HepG2 (cell line): ENCODE data around the gene COX18. TPM values are rescaled to one million over a fixed set of nuclear protein-coding genes. Genes with fewer than 3 reads are reported as not detected.

ENCODE experiments used
- ATAC-seq: fragments of 200-7000 bp; cut with Tn5 transposase; 3 replicates; pipeline ENCODE4 v1.9.1; 2020; ENCODE audit warnings: mild to moderate bottlenecking, moderate library complexity
- BruUV-seq: library from RNA; stranded (reverse); fragments of 400-500 nt; replicated peaks from 2 replicates; lab custom pipeline; 2021; lab: Mats Ljungman, UMichigan
- CTCF ChIA-PET: fragments of 300-600 bp; formaldehyde crosslinking; extraction: SDS; loops from one replicate; lab custom pipeline; 2021; ENCODE audit warnings: low total read pairs, inconsistent platforms, low intra/inter-chr PET ratio; lab: Yijun Ruan, JAX
- POLR2A ChIA-PET: fragments of 350-600 bp; sonication (Branson Sonifier 250); formaldehyde crosslinking; loops from one replicate; lab custom pipeline; 2020; ENCODE audit warnings: antibody characterized with exemption, inconsistent platforms; lab: Yijun Ruan, JAX
- DNase-seq: peaks from one replicate; pipeline ENCODE4 v3.0.0-alpha.2; 2015; ENCODE audit warnings: low spot score
- FAIRE-seq: peaks from 3 replicates; lab custom pipeline; 2011; peaks lifted over from hg19 to GRCh38; lab: Jason Lieb, UNC
- H2AFZ ChIP-seq: one replicate; pipeline ENCODE4 v1.6.1; 2011; ENCODE audit warnings: low read length, inconsistent platforms
- H3K27ac ChIP-seq: fragments of 300-600 bp; 3 replicates; pipeline ENCODE4 v1.8.0; 2011; ENCODE audit warnings: mixed run types, mild to moderate bottlenecking, mixed read lengths, low read length, inconsistent platforms; ENCODE audit not compliant: insufficient read depth; ENCODE audit errors: extremely low read length
- H3K27me3 ChIP-seq, 2 experiments: fragments of 200-600 bp in 1 of 2; 2 replicates in 1 of 2; 3 replicates in 1 of 2; pipeline versions ENCODE4 v1.6.0 to v1.8.0; 2011; ENCODE audit warnings: low read length in 2 of 2, mild to moderate bottlenecking in 2 of 2, moderate library complexity in 2 of 2, inconsistent platforms in 1 of 2; ENCODE audit not compliant: insufficient read depth in 2 of 2, control insufficient read depth in 1 of 2
- H3K36me3 ChIP-seq, 2 experiments: fragments of 200-600 bp in 1 of 2; replicated peaks in 1 of 2; 2 replicates in 1 of 2; 3 replicates in 1 of 2; pipeline versions ENCODE4 v1.5.1 to v1.8.0; 2011; ENCODE audit warnings: low read length in 2 of 2, inconsistent platforms in 1 of 2; ENCODE audit not compliant: insufficient read depth in 2 of 2, control insufficient read depth in 1 of 2
- H3K4me1 ChIP-seq: 2 replicates; pipeline ENCODE4 v1.5.1; 2012; ENCODE audit warnings: low read length, inconsistent platforms; ENCODE audit not compliant: insufficient read depth
- H3K4me2 ChIP-seq: 2 replicates; pipeline ENCODE4 v1.6.0; 2011; ENCODE audit warnings: low read depth, low read length, inconsistent platforms
- H3K4me3 ChIP-seq, 3 experiments: fragments of 200-600 bp in 1 of 3; sonication (generic), shearing (Covaris generic) in 1 of 3; replicated peaks in 1 of 3; 2 replicates each; pipeline ENCODE4 v1.5.1; 2011 to 2016; ENCODE audit warnings: low read length in 3 of 3, inconsistent platforms in 2 of 3, low read depth in 2 of 3, mild to moderate bottlenecking in 2 of 3, control low read depth in 1 of 3, mixed read lengths in 1 of 3; ENCODE audit not compliant: insufficient read depth in 1 of 3
- H3K79me2 ChIP-seq: one replicate; pipeline ENCODE4 v1.6.1; 2011; ENCODE audit warnings: low read length, inconsistent platforms; ENCODE audit not compliant: insufficient read depth
- H3K9ac ChIP-seq: 2 replicates; pipeline ENCODE4 v1.6.0; 2011; ENCODE audit warnings: mild to moderate bottlenecking, low read depth, low read length, inconsistent platforms; ENCODE audit not compliant: insufficient read depth
- H3K9me3 ChIP-seq: 2 replicates; pipeline ENCODE4 v1.5.1; 2012; ENCODE audit warnings: mild to moderate bottlenecking, low read length
- H4K20me1 ChIP-seq: 2 replicates; pipeline ENCODE4 v1.6.0; 2011; ENCODE audit warnings: inconsistent platforms, mild to moderate bottlenecking, low read length, moderate library complexity; ENCODE audit not compliant: insufficient read depth
- GLI4 ChIP-seq: sonication (generic); formaldehyde crosslinking; IDR thresholded peaks from 2 replicates; pipeline ENCODE4 v1.5.1; 2020; ENCODE audit warnings: missing genetic modification reagents, mild to moderate bottlenecking, moderate library complexity, borderline replicate concordance
- SMC3 ChIP-seq: IDR thresholded peaks from 2 replicates; pipeline ENCODE4 v1.6.1; 2011; ENCODE audit warnings: low read length, improper control_type of control experiment
- STAG1 ChIP-seq: sonication (generic); formaldehyde crosslinking; IDR thresholded peaks from 2 replicates; pipeline ENCODE4 v1.4.0; 2020; ENCODE audit warnings: missing genetic modification reagents
- ZNF17 ChIP-seq: sonication (generic); formaldehyde crosslinking; IDR thresholded peaks from 2 replicates; pipeline ENCODE4 v1.5.0; 2020; ENCODE audit warnings: mild to moderate bottlenecking, missing genetic modification reagents
- ZNF382 ChIP-seq: sonication (generic); formaldehyde crosslinking; IDR thresholded peaks from 2 replicates; pipeline ENCODE4 v1.5.0; 2020; ENCODE audit warnings: missing genetic modification reagents, mild to moderate bottlenecking, borderline replicate concordance
- ZNF430 ChIP-seq: sonication (generic); formaldehyde crosslinking; IDR thresholded peaks from 2 replicates; pipeline ENCODE4 v1.9.0; 2021; ENCODE audit warnings: mild to moderate bottlenecking, missing genetic modification reagents
- ZNF547 ChIP-seq: sonication (generic); formaldehyde crosslinking; IDR thresholded peaks from 2 replicates; pipeline ENCODE4 v1.5.1; 2020; ENCODE audit warnings: mild to moderate bottlenecking, missing genetic modification reagents
- ZSCAN31 ChIP-seq: sonication (generic); formaldehyde crosslinking; IDR thresholded peaks from 2 replicates; pipeline ENCODE4 v1.5.0; 2020; ENCODE audit warnings: low read depth, mild to moderate bottlenecking, missing genetic modification reagents
- WGBS: methylation state at CpG from one replicate; pipeline ENCODE4 v1.1.6; 2017; ENCODE audit warnings: low lambda C conversion rate; 5-methylcytosine and 5-hydroxymethylcytosine counted together
- in situ Hi-C: cut with HindIII; loops from 2 replicates; pipeline ENCODE4 v1.10.0; 2017; ENCODE audit warnings: low pct_unique_long_range_greater_than_20kb; ENCODE audit not compliant: extremely low pct_ligation_motif_present
- intact Hi-C: fragments of 100-400 bp; cut with micrococcal nuclease; formaldehyde crosslinking; loops from one replicate; pipeline ENCODE4 v1.10.0; 2022; ENCODE audit not compliant: unreplicated experiment
- polyA plus RNA-seq, 8 experiments: library from polyadenylated mRNA; depleted of rRNA in 3 of 8; stranded (reverse) in 7 of 8; unstranded in 1 of 8; fragments of >200 nt; fragmentation: Illumina TruSeq in 4 of 8; extraction: Trizol in 4 of 8; gene quantifications; 2 replicates each; pipeline versions ENCODE4 v1.2.1 to v1.2.3, GENCODE V29; 2011 to 2016; ENCODE audit warnings: low read depth in 4 of 8, missing spikeins in 1 of 8, mixed read lengths in 1 of 8; ENCODE audit not compliant: insufficient read depth in 1 of 8
- total RNA-seq, 5 experiments: library from RNA; depleted of rRNA; stranded (reverse); fragments of >200 nt; fragmentation: Illumina TruSeq; extraction: Trizol; gene quantifications; 2 replicates each; pipeline ENCODE4 v1.2.3, GENCODE V29; 2016; ENCODE audit warnings: low read depth in 1 of 5
- TF ChIP-seq, protein P1 (sequence below): sonication (generic); formaldehyde crosslinking; IDR thresholded peaks from 2 replicates; pipeline ENCODE4 v1.5.0; 2020; ENCODE audit warnings: mild to moderate bottlenecking, missing genetic modification reagents, moderate library complexity

COX18 gene
- total and polyA plus RNA-seq, 2 of the 13 experiments (the other 11 are each of a cell fraction or from before 2014, with no cell fraction given), result 8.7 to 21.3 TPM

DNA sequence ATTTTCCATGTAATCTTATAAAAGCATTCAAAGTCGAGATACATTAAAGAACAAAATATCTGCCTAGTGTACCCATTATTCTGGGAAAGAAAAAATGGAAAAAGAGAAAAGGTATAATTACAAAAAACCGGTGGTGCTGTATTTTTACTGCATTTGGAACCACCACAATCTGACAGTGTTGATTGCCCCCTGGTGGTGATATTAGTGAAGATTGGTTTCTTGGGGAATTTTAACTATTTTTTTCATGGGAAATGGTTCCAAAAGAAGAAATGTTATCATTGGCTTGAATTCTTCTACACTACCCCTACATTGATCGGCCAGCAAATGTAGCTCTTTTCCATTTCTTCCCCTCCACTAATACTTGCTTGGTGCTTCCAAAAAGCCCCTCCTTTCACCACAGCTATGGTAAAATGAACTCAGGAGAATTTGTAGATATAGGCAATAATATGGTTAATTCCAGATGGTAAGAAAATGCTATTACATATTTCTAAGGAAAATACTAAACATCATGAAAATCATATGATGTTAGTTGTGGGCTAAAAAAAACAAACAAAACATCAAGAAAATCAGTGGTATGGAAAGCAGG, 50.0 kb downstream of the COX18 start:
- DNase-seq (peak; percentile 23), ATAC-seq (no peak), FAIRE-seq (peak; percentile 15)
- H3K79me2 ChIP-seq, result no peaks in the 10 kb centered on the region
- no peak overlapping the region for H2AFZ ChIP-seq
- H4K20me1 ChIP-seq, result no peaks in the 10 kb centered on the region
- intact Hi-C loops, result loop anchor here (1.0 to 5.0 kb wide), 3 partner anchors 317 to 1287 kb away; no protein-coding TSS in a partner anchor
- no peaks in the 10 kb centered on the region for H3K27me3 ChIP-seq
- BruUV-seq, result no TSS peak
- CTCF ChIA-PET, result interaction anchor here (1.6 to 2.0 kb wide), 3 partner anchors 317 to 693 kb away, joined by 8 to 12 read pairs (median 10); no protein-coding TSS in a partner anchor
- WGBS, result 4% methylated on average over 3 of the region's 3 CpGs
- H3K4me2 ChIP-seq, result no peak overlapping the region
- no peaks in the 10 kb centered on the region for H3K4me1 ChIP-seq
- H3K9me3 ChIP-seq, result no peaks in the 10 kb centered on the region
- no peaks in the 10 kb centered on the region for H3K36me3 ChIP-seq
- in situ Hi-C loops, result loop anchor here (5.0 to 25.0 kb wide), 3 partner anchors 315 to 707 kb away; no protein-coding TSS in a partner anchor
- POLR2A ChIA-PET, result no interaction called here
- H3K9ac ChIP-seq, result no peak overlapping the region
- H3K4me3 ChIP-seq, result no peak overlapping the region
- H3K27ac ChIP-seq, result no peak overlapping the region
- TF ChIP-seq ZSCAN31 (CRISPR knock-in tag) (no peak), STAG1 (CRISPR knock-in tag) (peak; percentile 68), ZNF430 (CRISPR knock-in tag) (no peak), ZNF17 (no peak), ZNF547 (no peak), ZNF382 (no peak), GLI4 (no peak), SMC3 (peak; percentile 63)
- TF ChIP-seq, protein P1, sequence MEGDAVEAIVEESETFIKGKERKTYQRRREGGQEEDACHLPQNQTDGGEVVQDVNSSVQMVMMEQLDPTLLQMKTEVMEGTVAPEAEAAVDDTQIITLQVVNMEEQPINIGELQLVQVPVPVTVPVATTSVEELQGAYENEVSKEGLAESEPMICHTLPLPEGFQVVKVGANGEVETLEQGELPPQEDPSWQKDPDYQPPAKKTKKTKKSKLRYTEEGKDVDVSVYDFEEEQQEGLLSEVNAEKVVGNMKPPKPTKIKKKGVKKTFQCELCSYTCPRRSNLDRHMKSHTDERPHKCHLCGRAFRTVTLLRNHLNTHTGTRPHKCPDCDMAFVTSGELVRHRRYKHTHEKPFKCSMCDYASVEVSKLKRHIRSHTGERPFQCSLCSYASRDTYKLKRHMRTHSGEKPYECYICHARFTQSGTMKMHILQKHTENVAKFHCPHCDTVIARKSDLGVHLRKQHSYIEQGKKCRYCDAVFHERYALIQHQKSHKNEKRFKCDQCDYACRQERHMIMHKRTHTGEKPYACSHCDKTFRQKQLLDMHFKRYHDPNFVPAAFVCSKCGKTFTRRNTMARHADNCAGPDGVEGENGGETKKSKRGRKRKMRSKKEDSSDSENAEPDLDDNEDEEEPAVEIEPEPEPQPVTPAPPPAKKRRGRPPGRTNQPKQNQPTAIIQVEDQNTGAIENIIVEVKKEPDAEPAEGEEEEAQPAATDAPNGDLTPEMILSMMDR (CRISPR knock-in tag), result peak; percentile 58
